ENCODE data around the gene FMN1.

The FMN1 gene

DNA sequence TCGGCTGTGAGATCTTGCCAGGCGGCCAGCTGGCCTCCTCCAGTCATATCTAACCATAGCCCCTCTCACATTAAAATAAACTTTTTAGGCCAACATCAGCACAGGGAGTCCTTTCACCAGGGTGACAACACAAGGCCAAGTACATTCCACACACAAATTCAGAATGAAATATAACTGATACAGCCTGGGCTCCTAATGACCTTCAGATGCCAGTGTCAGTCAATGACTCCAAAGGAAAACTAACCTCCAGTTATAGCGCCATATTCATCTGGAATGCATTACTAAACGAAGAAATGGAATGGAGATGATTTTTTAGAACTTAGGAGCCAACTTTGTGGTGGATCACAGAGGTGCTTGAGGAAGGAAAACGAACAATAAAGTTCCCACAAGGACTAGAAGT is 271.3 kb downstream of the FMN1 start:
- no peak overlapping the region for H3K4me3 ChIP-seq (ENCODE audit: low read depth, low read length)
- no peaks in the 10 kb centered on the region for H3K36me3 ChIP-seq (ENCODE audit: control insufficient read depth, insufficient read depth, low read length)
- H3K9ac ChIP-seq (ENCODE audit: low read depth, low read length) = no peak overlapping the region
- no peaks in the 10 kb centered on the region for H3K27me3 ChIP-seq (ENCODE audit: control insufficient read depth, insufficient read depth, low read length)
- H3K27ac ChIP-seq (ENCODE audit: low read depth, low read length) = no peak overlapping the region
- H3K4me1 ChIP-seq (ENCODE audit: control insufficient read depth, insufficient read depth, low read length) = peaks cover 12% of the 10 kb centered on the region
- H3K9me3 ChIP-seq (ENCODE audit: control insufficient read depth, insufficient read depth, low read length) = no peaks in the 10 kb centered on the region

DNA sequence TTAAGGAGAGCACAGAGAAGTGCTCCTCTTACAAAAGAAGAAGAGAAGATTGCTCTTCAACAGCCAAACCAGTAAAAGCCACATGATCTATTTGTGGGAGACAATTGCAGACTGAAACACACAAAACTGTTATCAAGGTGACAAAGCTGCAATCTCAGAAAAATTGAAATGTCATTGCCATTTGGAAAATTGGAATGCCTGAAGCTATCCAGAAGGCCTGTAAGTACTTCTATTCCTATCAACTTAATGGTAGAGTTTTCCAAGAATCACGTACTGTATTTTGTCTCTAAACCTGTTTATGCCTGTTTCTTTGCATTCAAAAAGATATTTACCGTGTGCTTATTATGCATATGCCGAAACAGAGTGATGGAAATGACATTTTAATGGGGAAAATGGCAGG is 272.0 kb downstream of the FMN1 start:
- Histone ChIP-seq H3K4me1 (ENCODE audit: control insufficient read depth, insufficient read depth, low read length) (peaks cover 14% of the 10 kb centered on the region), H3K9me3 (ENCODE audit: control insufficient read depth, insufficient read depth, low read length) (no peaks in the 10 kb centered on the region), H3K27me3 (ENCODE audit: control insufficient read depth, insufficient read depth, low read length) (no peaks in the 10 kb centered on the region), H3K4me3 (ENCODE audit: low read depth, low read length) (no peak overlapping the region), H3K27ac (ENCODE audit: low read depth, low read length) (no peak overlapping the region), H3K36me3 (ENCODE audit: control insufficient read depth, insufficient read depth, low read length) (no peaks in the 10 kb centered on the region), H3K9ac (ENCODE audit: low read depth, low read length) (no peak overlapping the region)

DNA sequence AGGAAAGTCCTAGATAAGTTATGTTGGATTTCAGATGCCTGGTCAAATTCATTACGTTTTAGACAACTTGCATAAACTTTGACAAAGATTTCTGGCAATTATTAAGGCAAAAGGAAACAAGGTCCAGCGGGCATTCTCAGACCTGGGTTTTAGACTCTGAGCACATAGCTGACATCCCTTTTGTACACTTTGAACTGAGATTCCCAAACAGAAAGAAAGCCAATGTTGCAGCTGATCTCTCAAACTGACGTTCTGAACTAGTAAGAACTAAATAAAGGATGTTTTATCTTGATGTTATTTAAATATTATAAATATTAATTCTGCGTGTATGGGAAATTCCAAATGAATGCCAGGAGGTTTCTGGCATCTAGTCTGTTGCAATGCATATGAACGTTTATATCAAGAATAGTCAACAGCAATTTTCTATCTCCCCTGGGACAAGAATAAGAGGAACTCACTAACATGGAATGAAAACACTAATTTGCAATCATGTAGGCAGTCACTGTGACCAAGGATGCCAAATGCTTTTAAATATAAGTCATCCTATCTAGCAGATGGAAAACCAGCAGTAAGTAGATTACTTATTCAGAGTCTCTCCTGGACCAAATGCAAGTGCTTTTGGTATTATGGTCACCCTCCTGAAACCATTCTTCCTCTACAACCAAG is 274.6 kb downstream of the FMN1 start:
- Histone ChIP-seq H3K4me3 (ENCODE audit: low read depth, low read length) (no peak overlapping the region), H3K4me1 (ENCODE audit: control insufficient read depth, insufficient read depth, low read length) (peaks cover 14% of the 10 kb centered on the region), H3K36me3 (ENCODE audit: control insufficient read depth, insufficient read depth, low read length) (no peaks in the 10 kb centered on the region), H3K9me3 (ENCODE audit: control insufficient read depth, insufficient read depth, low read length) (no peaks in the 10 kb centered on the region), H3K27ac (ENCODE audit: low read depth, low read length) (no peak overlapping the region), H3K27me3 (ENCODE audit: control insufficient read depth, insufficient read depth, low read length) (no peaks in the 10 kb centered on the region), H3K9ac (ENCODE audit: low read depth, low read length) (no peak overlapping the region)

DNA sequence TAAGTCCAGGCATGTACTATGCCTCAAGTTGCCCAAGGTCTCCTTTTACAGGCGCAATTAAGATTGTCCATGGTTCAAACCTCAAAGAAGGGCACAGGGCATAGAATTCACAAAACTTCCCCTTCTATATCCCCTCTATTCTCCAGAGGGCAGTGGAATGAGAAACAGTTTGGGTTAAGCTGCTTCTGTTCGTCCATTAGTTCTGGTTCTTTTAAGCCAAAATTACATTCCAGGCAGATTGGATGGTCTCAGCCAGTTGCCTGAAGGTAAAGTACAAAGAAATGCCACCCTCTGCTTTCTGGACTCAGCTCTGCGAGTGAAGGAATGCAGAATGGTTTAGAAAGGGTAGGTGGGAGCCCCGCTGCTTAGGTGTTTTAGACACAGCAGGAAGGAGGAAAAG is 276.0 kb downstream of the FMN1 start:
- Histone ChIP-seq H3K4me3 (ENCODE audit: low read depth, low read length) (no peak overlapping the region), H3K36me3 (ENCODE audit: control insufficient read depth, insufficient read depth, low read length) (no peaks in the 10 kb centered on the region), H3K27me3 (ENCODE audit: control insufficient read depth, insufficient read depth, low read length) (no peaks in the 10 kb centered on the region), H3K9ac (ENCODE audit: low read depth, low read length) (no peak overlapping the region), H3K27ac (ENCODE audit: low read depth, low read length) (no peak overlapping the region), H3K9me3 (ENCODE audit: control insufficient read depth, insufficient read depth, low read length) (no peaks in the 10 kb centered on the region), H3K4me1 (ENCODE audit: control insufficient read depth, insufficient read depth, low read length) (peaks cover 14% of the 10 kb centered on the region)

DNA sequence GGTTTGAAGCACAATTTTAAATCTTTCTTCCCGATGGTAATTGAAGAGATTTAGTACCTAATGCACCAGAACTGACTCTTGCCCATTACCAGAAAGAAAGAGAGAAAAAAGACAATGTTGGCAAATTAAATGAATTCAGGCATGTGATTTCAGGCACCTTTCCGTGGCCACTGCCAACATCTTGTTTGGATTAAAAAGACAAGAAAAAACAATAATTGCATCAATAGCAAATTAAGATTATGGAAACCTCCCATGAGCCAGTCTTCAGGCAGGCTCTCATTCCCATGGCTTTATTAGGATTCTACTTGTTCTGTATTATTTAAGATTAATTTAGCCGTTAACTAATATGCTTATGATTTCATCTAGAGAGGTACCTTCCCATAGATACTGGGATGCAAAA is 283.7 kb downstream of the FMN1 start:
- peaks cover 6% of the 10 kb centered on the region for H3K4me1 ChIP-seq (ENCODE audit: control insufficient read depth, insufficient read depth, low read length)
- H3K9me3 ChIP-seq (ENCODE audit: control insufficient read depth, insufficient read depth, low read length) = no peaks in the 10 kb centered on the region
- H3K27ac ChIP-seq (ENCODE audit: low read depth, low read length) = no peak overlapping the region
- no peaks in the 10 kb centered on the region for H3K27me3 ChIP-seq (ENCODE audit: control insufficient read depth, insufficient read depth, low read length)
- H3K36me3 ChIP-seq (ENCODE audit: control insufficient read depth, insufficient read depth, low read length) = no peaks in the 10 kb centered on the region
- H3K9ac ChIP-seq (ENCODE audit: low read depth, low read length) = no peak overlapping the region
- H3K4me3 ChIP-seq (ENCODE audit: low read depth, low read length) = no peak overlapping the region

DNA sequence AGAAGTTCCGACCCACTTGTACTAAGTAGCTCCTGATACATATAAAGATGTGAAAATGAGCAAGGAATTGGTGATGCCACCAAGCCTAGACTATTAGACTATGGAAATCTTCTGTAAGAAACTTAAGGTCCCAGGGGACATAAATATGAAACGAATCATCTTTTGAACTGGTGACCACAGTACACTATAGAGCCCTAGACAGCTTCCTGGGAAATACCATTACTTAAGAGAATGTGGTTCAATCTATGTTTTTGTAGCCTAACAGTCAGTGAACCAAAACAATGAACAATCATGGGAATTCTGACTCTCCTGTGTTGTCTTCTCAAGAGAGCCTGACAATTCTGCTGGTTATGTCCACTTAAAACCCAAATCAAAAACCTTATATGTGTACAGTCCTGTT is 285.1 kb downstream of the FMN1 start:
- Histone ChIP-seq H3K4me3 (ENCODE audit: low read depth, low read length) (no peak overlapping the region), H3K4me1 (ENCODE audit: control insufficient read depth, insufficient read depth, low read length) (peaks cover 6% of the 10 kb centered on the region), H3K27me3 (ENCODE audit: control insufficient read depth, insufficient read depth, low read length) (no peaks in the 10 kb centered on the region), H3K36me3 (ENCODE audit: control insufficient read depth, insufficient read depth, low read length) (no peaks in the 10 kb centered on the region), H3K27ac (ENCODE audit: low read depth, low read length) (no peak overlapping the region), H3K9ac (ENCODE audit: low read depth, low read length) (no peak overlapping the region), H3K9me3 (ENCODE audit: control insufficient read depth, insufficient read depth, low read length) (no peaks in the 10 kb centered on the region)

DNA sequence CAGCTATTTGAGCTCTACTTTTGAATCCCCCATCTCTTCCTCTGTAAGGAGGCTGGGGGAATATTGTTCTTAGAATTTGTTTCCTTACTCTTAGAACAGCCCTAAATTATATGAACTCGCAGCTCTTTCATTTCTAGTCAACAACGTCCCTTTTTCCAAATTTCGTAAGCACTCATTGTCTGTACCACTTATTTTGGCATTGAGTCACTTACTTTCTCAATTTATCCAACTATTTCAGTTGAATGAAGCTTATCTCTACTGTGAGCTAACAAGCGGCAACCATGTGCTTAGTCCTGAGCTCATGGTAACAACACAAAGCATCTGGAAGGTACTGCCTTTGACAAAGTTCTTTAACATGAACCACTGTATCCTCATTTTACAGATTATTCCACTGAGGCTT is 285.6 kb downstream of the FMN1 start:
- no peak overlapping the region for H3K27ac ChIP-seq (ENCODE audit: low read depth, low read length)
- H3K4me1 ChIP-seq (ENCODE audit: control insufficient read depth, insufficient read depth, low read length) = peaks cover 6% of the 10 kb centered on the region
- no peaks in the 10 kb centered on the region for H3K9me3 ChIP-seq (ENCODE audit: control insufficient read depth, insufficient read depth, low read length)
- no peaks in the 10 kb centered on the region for H3K27me3 ChIP-seq (ENCODE audit: control insufficient read depth, insufficient read depth, low read length)
- H3K9ac ChIP-seq (ENCODE audit: low read depth, low read length) = no peak overlapping the region
- H3K36me3 ChIP-seq (ENCODE audit: control insufficient read depth, insufficient read depth, low read length) = no peaks in the 10 kb centered on the region
- no peak overlapping the region for H3K4me3 ChIP-seq (ENCODE audit: low read depth, low read length)

GRCh38 chr15:32908135-32908801 is 286.2 kb downstream of the FMN1 start:
- Histone ChIP-seq H3K4me1 (ENCODE audit: control insufficient read depth, insufficient read depth, low read length) (peaks cover 6% of the 10 kb centered on the region), H3K27me3 (ENCODE audit: control insufficient read depth, insufficient read depth, low read length) (no peaks in the 10 kb centered on the region), H3K9me3 (ENCODE audit: control insufficient read depth, insufficient read depth, low read length) (no peaks in the 10 kb centered on the region), H3K4me3 (ENCODE audit: low read depth, low read length) (no peak overlapping the region), H3K27ac (ENCODE audit: low read depth, low read length) (no peak overlapping the region), H3K9ac (ENCODE audit: low read depth, low read length) (no peak overlapping the region), H3K36me3 (ENCODE audit: control insufficient read depth, insufficient read depth, low read length) (no peaks in the 10 kb centered on the region)

GRCh38 chr15:32905481-32905880 is 289.0 kb downstream of the FMN1 start:
- H3K4me3 ChIP-seq (ENCODE audit: low read depth, low read length) = no peak overlapping the region
- H3K27ac ChIP-seq (ENCODE audit: low read depth, low read length) = no peak overlapping the region
- H3K9me3 ChIP-seq (ENCODE audit: control insufficient read depth, insufficient read depth, low read length) = no peaks in the 10 kb centered on the region
- no peak overlapping the region for H3K9ac ChIP-seq (ENCODE audit: low read depth, low read length)
- H3K27me3 ChIP-seq (ENCODE audit: control insufficient read depth, insufficient read depth, low read length) = no peaks in the 10 kb centered on the region
- no peaks in the 10 kb centered on the region for H3K36me3 ChIP-seq (ENCODE audit: control insufficient read depth, insufficient read depth, low read length)
- peaks cover 23% of the 10 kb centered on the region for H3K4me1 ChIP-seq (ENCODE audit: control insufficient read depth, insufficient read depth, low read length)

DNA sequence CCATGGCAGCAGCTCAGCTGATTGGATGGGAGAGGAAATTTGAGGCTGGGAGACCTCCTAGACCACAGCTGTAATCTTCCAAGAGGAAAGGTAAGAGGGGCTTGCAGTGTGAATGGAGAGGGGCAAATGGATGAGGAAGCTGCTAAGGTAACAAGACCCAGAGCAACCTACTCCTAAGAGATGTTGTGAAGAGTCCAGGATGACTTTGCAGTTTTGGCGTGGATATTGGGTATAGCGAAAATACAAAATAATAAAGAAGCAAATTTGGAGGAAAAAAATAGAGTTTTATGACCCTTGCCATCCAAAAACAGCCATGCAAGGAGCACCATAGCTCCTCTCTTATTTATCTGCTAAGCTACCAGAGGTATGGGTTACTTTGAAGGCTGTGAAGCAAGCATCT is 290.1 kb downstream of the FMN1 start:
- no peaks in the 10 kb centered on the region for H3K36me3 ChIP-seq (ENCODE audit: control insufficient read depth, insufficient read depth, low read length)
- peaks cover 30% of the 10 kb centered on the region for H3K4me1 ChIP-seq (ENCODE audit: control insufficient read depth, insufficient read depth, low read length)
- H3K27ac ChIP-seq (ENCODE audit: low read depth, low read length) = no peak overlapping the region
- no peaks in the 10 kb centered on the region for H3K27me3 ChIP-seq (ENCODE audit: control insufficient read depth, insufficient read depth, low read length)
- no peak overlapping the region for H3K9ac ChIP-seq (ENCODE audit: low read depth, low read length)
- H3K4me3 ChIP-seq (ENCODE audit: low read depth, low read length) = no peak overlapping the region
- no peaks in the 10 kb centered on the region for H3K9me3 ChIP-seq (ENCODE audit: control insufficient read depth, insufficient read depth, low read length)

DNA sequence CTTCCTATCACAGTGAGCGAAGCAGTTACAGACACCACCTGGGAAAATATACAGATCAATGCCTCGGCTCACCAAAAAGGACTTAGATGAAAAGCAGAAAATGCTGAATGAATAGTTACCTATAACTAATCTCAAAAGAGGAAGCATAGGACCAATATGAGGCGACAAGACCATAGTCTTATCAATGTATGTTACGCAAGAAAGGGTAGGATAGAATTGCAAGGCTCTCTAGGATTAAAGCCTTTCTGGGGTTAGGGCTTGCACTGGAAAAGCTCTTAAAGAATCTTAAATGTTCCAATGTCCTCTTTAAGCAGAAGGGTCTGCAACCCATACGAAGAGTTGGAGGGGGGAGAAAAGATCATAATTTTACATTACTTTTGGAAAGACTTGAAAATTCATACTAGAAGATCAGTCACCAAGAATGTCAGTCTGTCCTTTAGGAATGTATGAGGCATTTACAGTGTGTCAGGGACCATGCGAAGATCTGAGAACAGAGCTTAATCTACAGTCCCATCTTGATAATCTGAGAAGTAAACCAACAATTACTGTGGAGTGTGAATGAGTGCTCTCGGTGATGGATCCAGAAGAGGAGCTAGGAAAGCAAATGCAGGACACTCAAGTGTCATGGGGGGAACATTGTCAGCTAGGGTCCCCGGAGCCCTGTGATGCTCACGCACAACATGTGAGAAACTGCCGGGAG is 290.8 kb downstream of the FMN1 start:
- no peak overlapping the region for H3K27ac ChIP-seq (ENCODE audit: low read depth, low read length)
- no peak overlapping the region for H3K9ac ChIP-seq (ENCODE audit: low read depth, low read length)
- H3K27me3 ChIP-seq (ENCODE audit: control insufficient read depth, insufficient read depth, low read length) = no peaks in the 10 kb centered on the region
- H3K4me3 ChIP-seq (ENCODE audit: low read depth, low read length) = no peak overlapping the region
- no peaks in the 10 kb centered on the region for H3K9me3 ChIP-seq (ENCODE audit: control insufficient read depth, insufficient read depth, low read length)
- peaks cover 33% of the 10 kb centered on the region for H3K4me1 ChIP-seq (ENCODE audit: control insufficient read depth, insufficient read depth, low read length)
- H3K36me3 ChIP-seq (ENCODE audit: control insufficient read depth, insufficient read depth, low read length) = no peaks in the 10 kb centered on the region

Measured in HUES48 (cell line).